Activated naive CD8-positive, alpha-beta T cell treated with anti-CD3 and anti-CD28 coated beads, Interleukin-2, amount 10 ng/mL, durations not matched to agents 7 days and 5 days (primary cell): ENCODE data around the gene MLLT1. TPM values are rescaled to one million over a fixed set of nuclear protein-coding genes. Genes with fewer than 3 reads are reported as not detected.
A peak's percentile ranks its signal among the peaks of the same experiment; 100 is the strongest.

Experiments used
- ATAC-seq: fragments of 150-1000 bp; cut with Tn5 transposase; one replicate; pipeline ENCODE4 v1.10.0; 2021; ENCODE audit warnings: low read depth, moderate library complexity
- POLR2A ChIA-PET: fragments of 350-600 bp; sonication (Branson Sonifier 250); formaldehyde crosslinking; loops from one replicate; lab custom pipeline; 2021; ENCODE audit warnings: antibody characterized with exemption; lab: Charles Lee
- DNase-seq: peaks from one replicate; pipeline ENCODE4 v3.0.0; 2021
- H3K27ac Mint-ChIP-seq: one replicate; pipeline ENCODE4 v1.8.0; 2022; ENCODE audit warnings: mild to moderate bottlenecking, mixed read lengths
- H3K27me3 Mint-ChIP-seq: one replicate; pipeline ENCODE4 v1.8.0; 2022; ENCODE audit warnings: mild to moderate bottlenecking, moderate library complexity, mixed read lengths
- H3K36me3 Mint-ChIP-seq: one replicate; pipeline ENCODE4 v1.8.0; 2021; ENCODE audit warnings: mild to moderate bottlenecking, mixed read lengths
- H3K4me1 Mint-ChIP-seq: one replicate; pipeline ENCODE4 v1.8.0; 2021; ENCODE audit warnings: mixed read lengths
- H3K4me3 Mint-ChIP-seq: one replicate; pipeline ENCODE4 v1.8.0; 2022; ENCODE audit warnings: mild to moderate bottlenecking, moderate library complexity, mixed read lengths
- H3K9me3 Mint-ChIP-seq: one replicate; pipeline ENCODE4 v1.8.0; 2021; ENCODE audit warnings: mixed read lengths
- total RNA-seq, 2 experiments: library from RNA; stranded (reverse); gene quantifications; one replicate each; pipeline ENCODE4 v1.2.3, GENCODE V29; 2021

Gene MLLT1
- total RNA-seq, 2 experiments from 2014 or later, result 37.8 to 42.1 TPM

DNA sequence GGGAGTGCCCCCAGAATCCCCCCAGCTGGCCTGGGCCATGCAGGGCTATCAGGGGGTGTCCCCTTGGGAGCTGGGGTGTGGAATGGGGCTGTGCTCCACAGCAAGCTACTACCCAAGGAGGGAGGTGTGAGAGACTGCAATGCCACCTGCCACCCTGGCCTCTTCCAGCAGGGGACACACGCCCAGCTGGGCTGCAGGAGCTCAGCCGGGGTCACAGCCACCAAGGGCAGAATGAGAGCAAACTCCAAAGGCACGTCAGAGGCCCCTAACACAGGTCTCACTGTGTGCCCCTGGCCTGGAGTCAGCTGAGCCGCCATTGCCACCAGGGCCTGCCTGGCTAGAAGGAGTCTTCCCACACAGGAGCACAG lies 55.5 kb downstream of the MLLT1 start:
- H3K36me3 Mint-ChIP-seq, result peaks cover 2% of the 10 kb centered on the region
- no peak overlapping the region for H3K4me3 Mint-ChIP-seq
- H3K9me3 Mint-ChIP-seq, result no peaks in the 10 kb centered on the region
- H3K4me1 Mint-ChIP-seq, result peaks cover under 1% of the 10 kb centered on the region
- ATAC-seq, result no peak
- no peak overlapping the region for H3K27ac Mint-ChIP-seq
- DNase-seq, result peak; percentile 26
- POLR2A ChIA-PET, result no interaction called here
- no peaks in the 10 kb centered on the region for H3K27me3 Mint-ChIP-seq

GRCh38 chr19:6223461-6224307 lies 56.1 kb downstream of the MLLT1 start:
- DNase-seq (peak; percentile 26), ATAC-seq (no peak)
- POLR2A ChIA-PET, result interaction anchor here (0.6 kb wide), 1 partner anchor 143 kb away, joined by 5 read pairs; no protein-coding TSS in a partner anchor
- H3K27ac Mint-ChIP-seq, result no peak overlapping the region
- H3K27me3 Mint-ChIP-seq, result no peaks in the 10 kb centered on the region
- H3K36me3 Mint-ChIP-seq, result peaks cover 2% of the 10 kb centered on the region
- no peaks in the 10 kb centered on the region for H3K9me3 Mint-ChIP-seq
- no peak overlapping the region for H3K4me3 Mint-ChIP-seq
- no peaks in the 10 kb centered on the region for H3K4me1 Mint-ChIP-seq

DNA sequence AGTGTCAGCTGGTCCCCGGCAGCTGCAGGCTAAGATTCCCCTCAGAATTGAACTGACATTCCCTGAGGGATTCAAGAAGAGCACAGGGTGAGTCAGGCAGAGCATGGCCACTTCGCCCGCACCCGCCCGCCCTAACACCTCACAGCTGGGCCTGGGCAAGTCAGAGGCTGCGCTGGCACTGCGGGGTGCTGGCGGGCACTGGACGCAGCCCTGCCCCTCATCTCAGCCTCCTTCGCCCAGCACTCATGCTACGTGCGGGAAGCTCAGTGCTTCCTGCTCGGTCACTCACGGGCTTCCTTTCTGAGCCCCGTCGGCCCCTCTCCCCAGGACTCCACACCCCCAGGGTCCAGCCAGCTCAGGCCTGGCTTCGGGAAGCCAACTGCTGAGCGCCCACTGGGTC lies 56.9 kb downstream of the MLLT1 start:
- POLR2A ChIA-PET, result interaction anchor here (0.6 kb wide), 1 partner anchor 143 kb away, joined by 5 read pairs; no protein-coding TSS in a partner anchor
- DNase-seq (no peak), ATAC-seq (no peak)
- Mint-ChIP-seq H3K27ac (no peak overlapping the region), H3K4me1 (no peaks in the 10 kb centered on the region), H3K9me3 (no peaks in the 10 kb centered on the region), H3K36me3 (peaks cover 2% of the 10 kb centered on the region), H3K4me3 (no peak overlapping the region), H3K27me3 (no peaks in the 10 kb centered on the region)

GRCh38 chr19:6221878-6222746 lies 57.7 kb downstream of the MLLT1 start:
- ATAC-seq, result no peak
- Mint-ChIP-seq H3K27ac (no peak overlapping the region), H3K27me3 (no peaks in the 10 kb centered on the region), H3K9me3 (no peaks in the 10 kb centered on the region), H3K4me1 (no peaks in the 10 kb centered on the region), H3K4me3 (no peak overlapping the region), H3K36me3 (peaks cover 2% of the 10 kb centered on the region)
- POLR2A ChIA-PET, result interaction anchor here (0.9 kb wide), 1 partner anchor 8 kb away, joined by 3 read pairs; no protein-coding TSS in a partner anchor
- no peak for DNase-seq

DNA sequence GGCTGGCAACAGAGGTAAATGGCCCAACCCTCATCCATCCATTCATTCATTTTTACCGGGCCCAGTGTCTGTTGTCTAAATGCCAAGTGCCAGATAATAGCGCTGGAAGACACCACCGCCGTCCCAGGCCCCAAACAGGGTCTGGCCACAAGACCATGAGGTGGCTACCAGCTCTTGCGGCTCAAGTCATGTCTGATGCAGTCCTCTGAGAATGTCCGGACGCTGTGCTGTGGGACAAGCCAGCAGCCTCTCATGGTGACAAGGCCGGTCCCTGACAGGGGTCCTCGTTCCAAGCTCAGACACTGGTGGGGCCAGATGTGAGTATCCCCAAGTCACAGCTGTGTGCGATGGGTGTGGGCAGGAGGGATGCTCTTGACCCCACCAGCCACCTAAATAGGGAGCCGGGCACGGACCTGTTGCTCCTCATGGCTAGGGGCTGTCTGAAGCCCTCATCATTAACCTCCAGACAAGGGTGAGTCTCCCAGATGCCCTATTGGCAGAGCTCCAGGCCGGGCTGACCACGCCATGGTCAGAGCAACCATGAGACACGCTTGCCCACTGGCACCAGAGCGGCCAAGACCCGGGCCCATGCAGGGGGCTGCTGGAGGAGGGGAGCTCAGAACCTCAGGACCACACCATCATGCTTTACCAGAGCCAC lies 58.4 kb downstream of the MLLT1 start:
- DNase-seq, result no peak
- no peak overlapping the region for H3K4me3 Mint-ChIP-seq
- H3K27ac Mint-ChIP-seq, result no peak overlapping the region
- H3K36me3 Mint-ChIP-seq, result peaks cover 2% of the 10 kb centered on the region
- no peak for ATAC-seq
- H3K9me3 Mint-ChIP-seq, result no peaks in the 10 kb centered on the region
- no peaks in the 10 kb centered on the region for H3K4me1 Mint-ChIP-seq
- H3K27me3 Mint-ChIP-seq, result no peaks in the 10 kb centered on the region
- POLR2A ChIA-PET, result interaction anchor here (0.9 kb wide), 1 partner anchor 9 kb away, joined by 3 read pairs; no protein-coding TSS in a partner anchor

- Mint-ChIP-seq H3K9me3 (no peaks in the 10 kb centered on the region), H3K4me1 (no peaks in the 10 kb centered on the region), H3K27me3 (no peaks in the 10 kb centered on the region), H3K36me3 (peaks cover 2% of the 10 kb centered on the region), H3K27ac (no peak overlapping the region), H3K4me3 (no peak overlapping the region)
- POLR2A ChIA-PET, result no interaction called here
- ATAC-seq, result no peak
- no peak for DNase-seq
These were observed 59.2 kb downstream of the MLLT1 start for GRCh38 chr19:6220385-6221191.

GRCh38 chr19:6219586-6220290 lies 60.0 kb downstream of the MLLT1 start:
- Mint-ChIP-seq H3K4me3 (no peak overlapping the region), H3K9me3 (no peaks in the 10 kb centered on the region), H3K36me3 (peaks cover 2% of the 10 kb centered on the region), H3K27me3 (no peaks in the 10 kb centered on the region), H3K27ac (no peak overlapping the region), H3K4me1 (no peaks in the 10 kb centered on the region)
- DNase-seq (no peak), ATAC-seq (no peak)
- POLR2A ChIA-PET, result interaction anchor here (0.5 kb wide), 1 partner anchor 53 kb away, joined by 5 read pairs; no protein-coding TSS in a partner anchor

- no peak for ATAC-seq
- Mint-ChIP-seq H3K27ac (no peak overlapping the region), H3K27me3 (no peaks in the 10 kb centered on the region), H3K9me3 (no peaks in the 10 kb centered on the region), H3K4me3 (no peak overlapping the region), H3K4me1 (no peaks in the 10 kb centered on the region), H3K36me3 (peaks cover 2% of the 10 kb centered on the region)
- no peak for DNase-seq
- POLR2A ChIA-PET, result interaction anchor here (0.5 to 0.8 kb wide), 2 partner anchors 53 to 645 kb away, joined by 4 to 5 read pairs; no protein-coding TSS in a partner anchor
These were observed 60.6 kb downstream of the MLLT1 start for GRCh38 chr19:6219147-6219525.

- no peak overlapping the region for H3K4me3 Mint-ChIP-seq
- POLR2A ChIA-PET, result interaction anchor here (0.6 to 1.5 kb wide), 3 partner anchors 58 to 645 kb away, joined by 3 to 4 read pairs (median 3); no protein-coding TSS in a partner anchor
- DNase-seq (peak; percentile 89), ATAC-seq (peak; percentile 75)
- H3K9me3 Mint-ChIP-seq, result no peaks in the 10 kb centered on the region
- H3K36me3 Mint-ChIP-seq, result peaks cover 2% of the 10 kb centered on the region
- peak overlapping the region; percentile 63 for H3K27ac Mint-ChIP-seq
- H3K4me1 Mint-ChIP-seq, result no peaks in the 10 kb centered on the region
- no peaks in the 10 kb centered on the region for H3K27me3 Mint-ChIP-seq
These were observed 61.2 kb downstream of the MLLT1 start for GRCh38 chr19:6218491-6219146.

- no peak for ATAC-seq
- H3K27me3 Mint-ChIP-seq, result no peaks in the 10 kb centered on the region
- no peaks in the 10 kb centered on the region for H3K4me1 Mint-ChIP-seq
- H3K27ac Mint-ChIP-seq, result no peak overlapping the region
- peaks cover 2% of the 10 kb centered on the region for H3K36me3 Mint-ChIP-seq
- no peak overlapping the region for H3K4me3 Mint-ChIP-seq
- no peaks in the 10 kb centered on the region for H3K9me3 Mint-ChIP-seq
- POLR2A ChIA-PET, result interaction anchor here (0.5 to 1.5 kb wide), 2 partner anchors 48 to 59 kb away, joined by 3 read pairs; no protein-coding TSS in a partner anchor
- DNase-seq, result no peak
These were observed 61.9 kb downstream of the MLLT1 start for GRCh38 chr19:6217752-6218334.
